ENCODE data around the gene ASMTL. TPM values are rescaled to one million over a fixed set of nuclear protein-coding genes. Genes with fewer than 3 reads are reported as not detected.
A peak's percentile ranks its signal among the peaks of the same experiment; 100 is the strongest.
"Not testable (repeated sequence)": the region's sequence is repeated elsewhere in the genome, so short reads cannot be mapped to it uniquely, and the experiment has no call there.

The ASMTL gene
- total RNA-seq, 2 experiments from 2014 or later: 29.4 to 30.5 TPM

DNA sequence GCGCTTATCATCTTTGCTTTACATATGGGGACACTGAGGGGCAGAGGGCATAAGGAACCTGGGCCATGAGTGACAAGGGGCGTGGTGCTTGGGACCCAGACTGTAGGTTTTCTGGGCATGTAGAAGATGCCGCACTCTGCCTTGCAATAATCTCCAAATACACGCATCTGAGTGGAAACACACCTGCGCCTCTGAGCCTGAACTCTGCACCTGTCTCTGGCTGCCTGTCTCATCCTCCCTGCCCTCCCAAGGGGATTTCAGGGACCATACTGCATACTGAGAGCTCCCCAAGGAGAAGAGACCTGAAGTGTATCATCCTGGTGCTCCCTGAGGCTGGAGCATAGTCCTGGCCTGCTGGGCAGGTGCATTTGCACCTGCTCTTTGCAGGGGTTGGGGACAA lies 34.7 kb upstream of the ASMTL start:
- Mint-ChIP-seq H3K27me3 (no peaks in the 10 kb centered on the region), H3K4me3 (no peak overlapping the region), H3K36me3 (peaks cover 38% of the 10 kb centered on the region), H3K4me1 (peaks cover 21% of the 10 kb centered on the region), H3K27ac (no peak overlapping the region), H3K9me3 (peaks cover 11% of the 10 kb centered on the region)
- DNase-seq: no peak

DNA sequence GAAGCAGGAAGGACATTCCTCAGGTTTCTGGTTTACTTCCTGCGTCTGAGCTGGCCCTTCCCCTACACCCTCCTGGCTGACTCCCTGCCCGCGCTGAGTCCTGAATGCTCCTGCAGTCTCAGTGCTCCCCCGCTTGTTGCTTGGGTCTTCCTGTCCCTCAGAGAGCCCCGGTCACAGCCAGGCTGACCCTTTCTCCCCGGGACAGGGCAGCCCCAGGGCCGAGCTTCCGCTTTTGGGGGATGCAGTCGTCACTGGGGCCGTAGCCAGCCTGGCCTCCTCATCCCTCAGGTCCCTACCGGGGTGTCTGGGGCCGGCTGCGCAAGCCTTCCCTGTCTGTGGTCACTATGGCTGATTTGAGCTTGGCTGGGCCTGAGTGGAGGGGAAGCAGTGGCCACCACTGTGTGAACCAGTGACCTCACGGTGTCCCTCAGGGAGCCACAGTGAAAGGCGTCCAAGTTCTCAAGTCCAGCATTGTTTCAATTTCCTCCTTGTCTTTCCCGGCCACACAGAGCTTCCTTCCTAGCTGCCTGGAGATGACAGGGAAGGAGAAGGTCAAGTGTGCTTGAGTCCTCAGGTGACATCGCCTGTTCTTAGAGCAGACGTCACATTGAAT lies 34.1 kb upstream of the ASMTL start:
- H3K4me3 Mint-ChIP-seq: no peak overlapping the region
- H3K27ac Mint-ChIP-seq: no peak overlapping the region
- H3K9me3 Mint-ChIP-seq: peaks cover 8% of the 10 kb centered on the region
- peaks cover 34% of the 10 kb centered on the region for H3K36me3 Mint-ChIP-seq
- no peak for DNase-seq
- no peaks in the 10 kb centered on the region for H3K27me3 Mint-ChIP-seq
- H3K4me1 Mint-ChIP-seq: peaks cover 21% of the 10 kb centered on the region

DNA sequence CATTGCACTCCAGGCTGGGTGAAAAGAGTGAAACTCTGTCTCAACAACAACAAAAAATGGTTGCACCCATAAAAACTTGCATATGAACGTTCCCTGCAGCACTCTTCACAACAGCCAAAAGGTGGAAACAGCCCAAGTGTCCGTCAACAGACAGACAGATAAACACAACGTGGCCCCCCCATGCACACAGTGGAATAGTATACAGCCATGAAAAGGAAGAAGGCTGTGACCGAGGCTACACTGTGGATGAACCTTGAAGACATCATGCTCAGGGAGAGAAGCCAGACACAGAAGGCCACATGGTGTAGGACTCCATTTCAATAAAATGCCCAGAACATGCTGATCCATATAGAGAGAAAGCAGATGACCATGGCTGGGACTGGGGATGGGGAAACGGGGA lies 33.5 kb upstream of the ASMTL start:
- Mint-ChIP-seq H3K36me3 (peaks cover 28% of the 10 kb centered on the region), H3K4me1 (peaks cover 24% of the 10 kb centered on the region), H3K4me3 (no peak overlapping the region), H3K9me3 (peaks cover 3% of the 10 kb centered on the region), H3K27me3 (no peaks in the 10 kb centered on the region), H3K27ac (no peak overlapping the region)
- DNase-seq: no peak

DNA sequence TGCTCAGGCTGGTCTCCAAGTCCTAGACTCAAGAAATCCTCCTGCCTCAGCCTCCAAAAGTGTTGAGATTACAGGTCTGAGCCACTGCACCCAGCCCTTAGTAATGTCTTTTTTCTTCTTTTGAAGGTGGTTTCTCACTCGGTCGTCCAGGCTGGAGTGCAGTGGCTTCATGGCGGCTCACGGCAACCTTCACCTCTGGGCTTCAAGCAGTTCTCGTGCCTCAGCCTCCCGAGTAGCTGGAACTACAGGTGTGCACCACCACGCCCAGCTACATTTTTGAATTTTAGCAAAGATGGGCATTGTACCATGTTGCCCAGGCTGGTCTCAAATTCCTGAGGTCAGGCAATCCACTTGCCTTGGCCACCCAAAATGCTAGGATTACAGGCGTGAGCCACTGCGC lies 32.3 kb upstream of the ASMTL start:
- Mint-ChIP-seq H3K27ac (no peak overlapping the region), H3K4me1 (peaks cover 34% of the 10 kb centered on the region), H3K27me3 (no peaks in the 10 kb centered on the region), H3K4me3 (no peak overlapping the region), H3K36me3 (peaks cover 32% of the 10 kb centered on the region), H3K9me3 (peaks cover 2% of the 10 kb centered on the region)
- no peak for DNase-seq

DNA sequence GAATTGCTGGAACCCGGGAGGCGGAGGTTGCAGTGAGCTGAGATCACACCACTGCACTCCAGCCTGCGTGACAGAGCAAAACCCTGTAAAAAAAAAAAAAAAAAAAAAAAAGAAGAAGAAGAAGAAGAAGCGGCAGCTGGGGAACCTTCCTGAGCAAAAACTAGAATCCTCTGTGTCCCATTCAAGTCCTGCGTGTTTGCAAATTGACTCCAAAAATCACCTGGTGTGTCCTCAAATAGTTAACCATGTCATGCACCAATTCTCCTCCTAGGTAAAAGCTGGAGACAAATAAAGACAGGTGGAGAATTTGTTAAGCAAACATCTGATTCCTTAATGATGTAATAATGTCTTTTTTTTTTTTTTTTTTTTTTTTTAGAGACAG lies 31.9 kb upstream of the ASMTL start:
- Mint-ChIP-seq H3K4me3 (no peak overlapping the region), H3K27me3 (no peaks in the 10 kb centered on the region), H3K27ac (no peak overlapping the region), H3K36me3 (peaks cover 36% of the 10 kb centered on the region), H3K4me1 (peaks cover 38% of the 10 kb centered on the region), H3K9me3 (peaks cover 4% of the 10 kb centered on the region)
- DNase-seq: no peak

DNA sequence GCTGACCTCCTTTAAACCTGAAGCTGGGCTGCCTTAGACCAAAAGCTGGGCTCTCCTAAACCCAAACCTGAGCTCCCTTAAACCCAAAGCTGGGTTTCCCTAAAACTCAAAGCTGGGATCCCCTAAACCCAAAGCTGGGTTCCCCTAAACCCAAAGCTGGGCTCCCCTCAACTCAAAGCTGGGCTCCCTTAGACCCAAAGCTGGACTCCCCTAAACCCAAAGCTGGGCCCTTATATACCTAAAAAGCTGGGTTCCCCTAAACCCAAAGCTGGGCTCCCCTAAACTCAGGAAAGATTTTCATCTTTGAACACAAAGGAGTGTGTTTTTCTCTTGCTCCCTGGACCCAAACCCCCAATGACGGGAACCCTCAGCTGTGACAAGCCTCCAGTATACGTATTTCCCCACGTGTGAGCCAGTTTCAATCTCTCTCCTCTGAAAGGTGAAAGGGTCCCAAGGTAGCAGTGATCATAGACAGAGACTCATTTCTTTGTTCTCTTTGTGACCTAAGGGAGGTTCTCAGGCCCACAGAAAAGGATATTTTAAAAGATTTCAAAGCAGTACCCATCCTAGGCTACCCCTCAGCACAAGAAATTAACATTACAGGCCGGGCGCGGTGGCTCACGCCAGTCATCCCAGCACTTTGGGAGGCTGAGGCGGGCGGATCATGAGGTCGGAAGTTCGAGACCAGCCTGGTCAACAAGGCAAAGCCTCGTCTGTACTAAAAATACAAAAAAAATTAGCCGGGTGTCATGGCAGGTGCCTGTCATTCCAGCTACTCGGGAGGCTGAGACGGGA lies 31.3 kb upstream of the ASMTL start:
- Mint-ChIP-seq H3K4me3 (no peak overlapping the region), H3K36me3 (peaks cover 37% of the 10 kb centered on the region), H3K27me3 (no peaks in the 10 kb centered on the region), H3K9me3 (peaks cover 10% of the 10 kb centered on the region), H3K27ac (peak overlapping the region; percentile 81), H3K4me1 (peaks cover 43% of the 10 kb centered on the region)
- DNase-seq: no peak

DNA sequence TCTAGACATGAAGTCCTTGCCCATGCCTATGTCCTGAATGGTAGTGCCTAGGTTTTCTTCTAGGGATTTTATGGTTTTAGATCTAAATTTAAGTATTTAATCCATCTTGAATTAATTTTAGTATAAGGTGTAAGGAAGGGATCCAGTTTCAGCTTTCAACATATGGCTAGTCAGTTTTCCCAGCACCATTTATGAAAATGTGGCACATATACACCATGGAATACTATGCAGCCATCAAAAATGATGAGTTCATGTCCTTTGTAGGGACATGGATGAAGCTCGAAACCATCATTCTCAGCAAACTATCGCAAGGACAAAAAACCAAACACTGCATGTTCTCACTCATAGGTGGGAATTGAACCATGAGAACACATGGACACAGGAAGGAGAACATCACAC lies 29.8 kb upstream of the ASMTL start:
- H3K27ac Mint-ChIP-seq: peak overlapping the region; percentile 100
- H3K9me3 Mint-ChIP-seq: peaks cover 15% of the 10 kb centered on the region
- H3K27me3 Mint-ChIP-seq, DNase-seq: not testable (repeated sequence)
- peak overlapping the region; percentile 83 for H3K4me3 Mint-ChIP-seq
- H3K4me1 Mint-ChIP-seq: peaks cover 50% of the 10 kb centered on the region
- H3K36me3 Mint-ChIP-seq: peaks cover 38% of the 10 kb centered on the region

DNA sequence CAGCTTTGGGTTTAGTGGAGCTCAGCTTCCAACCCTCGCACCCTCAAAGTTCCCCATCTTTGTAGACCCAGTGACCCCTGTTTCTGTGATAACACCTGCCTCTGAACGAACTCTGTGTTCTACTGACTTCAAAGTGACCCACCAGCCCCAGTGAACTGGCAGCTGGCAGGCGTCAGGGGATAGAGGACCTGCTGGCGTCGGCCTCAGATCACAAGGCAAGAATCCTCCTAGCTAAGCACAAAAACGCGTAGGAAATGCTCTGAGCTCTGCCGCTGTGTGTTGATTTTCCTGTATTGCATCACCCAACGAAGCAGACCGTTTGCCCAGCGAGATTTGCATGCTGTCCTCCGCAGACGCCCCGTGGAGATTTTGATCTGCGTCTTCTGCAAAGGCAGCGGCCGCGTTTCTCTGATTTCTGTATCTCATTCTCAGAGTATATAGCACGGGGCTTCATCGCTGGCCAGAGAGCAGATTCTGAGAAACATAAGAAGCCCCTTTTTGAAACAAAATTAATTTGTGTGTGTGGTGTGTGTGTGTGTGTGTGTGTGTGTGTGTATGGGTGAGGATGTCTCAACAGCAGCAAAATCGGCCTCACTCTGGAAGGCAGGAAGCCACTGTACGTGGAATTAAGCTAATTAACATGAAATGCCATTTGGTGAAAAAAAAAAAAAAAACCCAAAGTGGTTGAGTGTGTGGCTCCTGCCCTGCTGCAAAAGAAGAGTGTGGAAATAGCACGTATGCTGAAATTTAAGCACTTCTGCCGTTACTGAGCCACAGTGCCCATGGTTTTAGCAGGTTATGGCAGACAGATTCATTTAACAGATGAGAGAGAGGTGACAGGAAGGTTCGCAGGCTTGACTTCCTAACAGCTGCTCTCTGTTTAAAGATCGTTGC lies 29.2 kb upstream of the ASMTL start:
- peaks cover 15% of the 10 kb centered on the region for H3K9me3 Mint-ChIP-seq

DNA sequence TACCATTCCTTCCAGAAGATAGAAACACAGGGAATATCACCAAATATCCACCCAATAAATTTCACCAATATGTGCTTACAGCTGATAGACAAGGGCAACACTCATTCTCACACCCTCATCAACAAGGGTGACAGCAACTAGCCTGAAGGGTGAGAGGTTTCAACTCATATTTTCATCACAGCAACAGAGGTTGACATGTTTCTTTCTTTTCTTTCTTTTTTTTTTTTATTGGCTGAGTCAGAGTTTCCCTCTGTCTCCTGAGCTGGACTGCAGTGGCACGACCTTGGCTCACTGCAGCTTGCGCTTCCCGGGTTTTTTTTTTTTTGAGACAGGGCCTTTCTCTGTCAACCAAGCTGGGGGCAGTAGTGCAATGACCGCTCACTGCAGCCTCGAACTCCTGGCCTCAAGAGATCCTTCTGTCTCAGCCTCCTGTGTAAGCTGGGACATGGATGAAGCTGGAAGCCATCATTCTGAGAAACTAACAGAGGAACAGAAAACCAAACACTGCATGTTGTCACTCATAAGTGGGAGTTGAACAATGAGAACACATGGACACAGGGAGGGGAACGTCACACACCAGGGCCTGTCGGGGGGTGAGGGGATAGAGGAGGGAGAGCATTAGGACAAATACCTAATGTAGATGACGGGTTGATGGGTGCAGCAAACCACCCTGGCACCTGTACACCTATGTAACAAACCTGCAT lies 27.5 kb upstream of the ASMTL start:
- H3K36me3 Mint-ChIP-seq: peaks cover 38% of the 10 kb centered on the region
- peaks cover 57% of the 10 kb centered on the region for H3K4me1 Mint-ChIP-seq
- H3K9me3 Mint-ChIP-seq: peaks cover 14% of the 10 kb centered on the region
- DNase-seq: no peak
- peak overlapping the region; percentile 100 for H3K27ac Mint-ChIP-seq
- H3K27me3 Mint-ChIP-seq: no peaks in the 10 kb centered on the region
- H3K4me3 Mint-ChIP-seq: peak overlapping the region; percentile 15

More for the DNA sequence above, 29.2 kb upstream of the ASMTL start:
- peaks cover 40% of the 10 kb centered on the region for H3K36me3 Mint-ChIP-seq
- peak overlapping the region; percentile 83 for H3K4me3 Mint-ChIP-seq
- peak overlapping the region; percentile 100 for H3K27ac Mint-ChIP-seq
- no peaks in the 10 kb centered on the region for H3K27me3 Mint-ChIP-seq
- peak; percentile 80 for DNase-seq
- H3K4me1 Mint-ChIP-seq: peaks cover 53% of the 10 kb centered on the region

DNA sequence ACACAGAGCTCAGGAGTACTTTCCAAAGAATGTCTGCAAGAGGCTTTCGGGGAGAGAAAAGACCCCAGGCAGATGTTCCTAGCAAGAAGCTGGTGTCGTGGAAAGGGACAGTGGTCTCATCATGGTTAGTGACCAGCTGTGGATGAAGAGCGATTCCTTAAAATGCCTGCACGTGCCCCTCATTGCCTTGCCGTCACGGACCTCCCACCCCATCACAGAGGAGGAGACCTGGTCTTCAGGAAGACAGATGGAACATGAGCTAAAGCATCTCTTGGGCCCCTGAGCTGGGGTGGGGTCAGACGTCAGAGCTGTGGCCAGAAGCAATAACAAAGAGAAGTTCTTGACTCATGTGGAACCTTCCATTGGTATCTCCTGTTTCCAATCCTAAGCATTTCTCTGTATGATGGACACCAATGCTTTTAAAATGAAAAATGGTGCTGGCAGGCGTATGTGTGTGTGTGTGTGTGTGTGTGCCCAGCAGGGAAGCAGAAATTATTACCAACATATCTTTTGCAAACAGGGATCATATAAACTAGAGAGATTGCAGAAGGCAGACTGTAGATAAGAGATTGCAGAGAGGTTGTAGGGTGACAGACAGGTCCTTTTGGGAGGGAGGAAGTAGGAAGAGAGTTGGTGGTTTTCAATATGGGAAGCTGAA lies 25.2 kb upstream of the ASMTL start:
- Mint-ChIP-seq H3K27me3 (no peaks in the 10 kb centered on the region), H3K4me1 (peaks cover 48% of the 10 kb centered on the region), H3K4me3 (no peak overlapping the region), H3K9me3 (peaks cover 32% of the 10 kb centered on the region), H3K36me3 (peaks cover 52% of the 10 kb centered on the region), H3K27ac (peak overlapping the region; percentile 40)
- no peak for DNase-seq

DNA sequence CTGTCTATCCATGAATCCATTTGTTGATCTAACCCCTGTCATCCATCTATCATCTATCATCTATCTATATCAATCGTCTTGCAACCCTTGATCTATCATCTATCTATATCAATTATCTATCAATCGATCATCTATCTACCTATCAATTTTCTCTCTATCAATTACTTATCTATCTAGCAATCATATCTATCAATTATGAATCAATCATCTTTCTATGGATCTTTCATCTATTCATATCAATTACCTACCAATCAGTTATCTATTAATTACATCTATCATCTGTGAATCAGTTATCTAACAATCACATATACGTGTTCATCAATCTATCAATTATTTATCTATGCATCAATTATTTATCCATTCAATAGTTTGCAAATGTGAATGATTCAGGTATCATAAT lies 24.5 kb upstream of the ASMTL start:
- Mint-ChIP-seq H3K36me3 (peaks cover 55% of the 10 kb centered on the region), H3K27me3 (no peaks in the 10 kb centered on the region), H3K4me1 (peaks cover 49% of the 10 kb centered on the region), H3K4me3 (no peak overlapping the region), H3K27ac (no peak overlapping the region), H3K9me3 (peaks cover 35% of the 10 kb centered on the region)
- DNase-seq: no peak

DNA sequence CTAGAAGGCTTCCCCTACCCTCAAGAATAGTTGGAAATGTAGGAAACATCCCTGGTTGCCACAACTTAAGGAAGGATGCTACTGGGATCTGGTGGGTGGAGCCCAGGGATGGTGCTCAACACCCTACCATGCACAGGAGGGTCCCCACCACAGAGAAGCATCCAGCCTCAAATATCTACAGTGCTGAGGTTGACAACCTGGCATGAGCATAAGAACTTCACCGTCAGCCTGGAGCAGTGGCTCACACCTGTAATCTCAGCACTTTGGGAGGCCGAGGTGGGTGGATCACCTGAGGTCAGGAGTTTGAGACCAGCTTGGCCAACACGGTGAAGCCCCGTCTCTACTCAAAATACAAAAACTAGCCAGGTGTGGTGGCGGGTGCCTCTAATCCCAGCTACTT lies 24.0 kb upstream of the ASMTL start:
- H3K4me1 Mint-ChIP-seq: peaks cover 51% of the 10 kb centered on the region
- DNase-seq: no peak
- H3K9me3 Mint-ChIP-seq: peaks cover 38% of the 10 kb centered on the region
- no peaks in the 10 kb centered on the region for H3K27me3 Mint-ChIP-seq
- no peak overlapping the region for H3K27ac Mint-ChIP-seq
- peaks cover 57% of the 10 kb centered on the region for H3K36me3 Mint-ChIP-seq
- H3K4me3 Mint-ChIP-seq: no peak overlapping the region

DNA sequence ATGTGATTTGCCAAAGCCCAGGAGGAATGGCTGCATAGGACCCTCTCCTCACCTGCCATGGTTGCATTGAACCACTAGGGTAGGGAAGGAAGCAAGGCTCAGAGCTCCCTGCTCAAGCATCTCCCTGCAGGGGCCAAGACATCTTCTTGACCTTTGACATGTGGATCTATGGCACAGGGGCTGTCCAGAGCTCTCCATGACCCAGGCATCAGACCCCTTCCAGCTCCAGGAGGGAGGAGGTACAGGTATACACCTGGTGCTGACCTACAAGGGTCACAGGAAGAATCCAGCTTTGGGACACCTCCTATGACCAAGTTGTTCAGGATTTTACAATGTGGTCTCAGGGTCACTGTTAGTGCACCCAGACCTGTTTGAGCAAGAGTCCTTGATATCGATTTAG lies 23.2 kb upstream of the ASMTL start:
- Mint-ChIP-seq H3K4me3 (no peak overlapping the region), H3K9me3 (peaks cover 38% of the 10 kb centered on the region), H3K27ac (no peak overlapping the region), H3K36me3 (peaks cover 60% of the 10 kb centered on the region), H3K27me3 (no peaks in the 10 kb centered on the region), H3K4me1 (peaks cover 52% of the 10 kb centered on the region)
- DNase-seq: no peak

DNA sequence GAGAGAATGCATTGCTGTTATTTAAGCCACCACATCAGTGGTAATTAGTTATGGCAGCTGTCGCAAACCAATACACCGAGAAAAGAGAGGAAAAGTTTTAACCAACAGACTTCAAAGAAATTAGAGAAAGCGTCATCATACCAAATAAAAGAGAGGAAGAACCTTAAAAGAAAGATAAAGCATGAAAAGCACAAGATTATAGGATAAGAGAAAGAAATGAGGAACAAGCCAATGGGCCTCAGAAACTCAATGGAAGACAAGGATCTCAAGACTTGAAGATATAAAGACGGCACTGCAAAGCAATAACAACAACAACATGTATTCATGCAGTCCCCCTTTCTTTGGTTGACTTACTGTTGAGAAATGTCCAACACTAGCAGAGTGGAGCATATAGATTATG lies 22.8 kb upstream of the ASMTL start:
- H3K4me1 Mint-ChIP-seq: peaks cover 53% of the 10 kb centered on the region
- H3K4me3 Mint-ChIP-seq: no peak overlapping the region

More for the DNA sequence above, 22.8 kb upstream of the ASMTL start:
- Mint-ChIP-seq H3K27me3 (no peaks in the 10 kb centered on the region), H3K27ac (no peak overlapping the region), H3K9me3 (peaks cover 38% of the 10 kb centered on the region), H3K36me3 (peaks cover 60% of the 10 kb centered on the region)
- DNase-seq: no peak

Measured in activated naive CD8-positive, alpha-beta T cell treated with anti-CD3 and anti-CD28 coated beads for 36 hours (primary cell).